Esophagus muscularis mucosa (tissue), 4 donors: ENCODE results near the gene TIMM17B.

Experiments
- CTCF ChIP-seq, 3 experiments: fragments of 200-600 bp in 2 of 3; fragments of 450-650 bp in 1 of 3; sonication (generic) in 2 of 3; IDR thresholded peaks; one replicate each; pipeline ENCODE4 v1.5.1; 2017 to 2019; ENCODE audit warnings: antibody characterized with exemption in 3 of 3, mild to moderate bottlenecking in 2 of 3, moderate library complexity in 1 of 3
- EP300 ChIP-seq: sonication (generic); formaldehyde crosslinking; IDR thresholded peaks from one replicate; pipeline ENCODE4 v1.6.1; 2017; ENCODE audit warnings: antibody characterized with exemption
- POLR2A ChIP-seq: fragments of 450-650 bp; IDR thresholded peaks from one replicate; pipeline ENCODE4 v1.6.1; 2017; ENCODE audit warnings: antibody characterized with exemption, moderate library complexity, mild to moderate bottlenecking, low read depth
- POLR2AphosphoS5 ChIP-seq, 2 donors: sonication (generic); formaldehyde crosslinking; IDR thresholded peaks; one replicate each; pipeline ENCODE4 v1.6.1; 2017; ENCODE audit warnings: antibody characterized with exemption in 2 of 2

GRCh38 chrX:48901069-48901468, 3.5 kb upstream of the TIMM17B start:
- TF ChIP-seq POLR2A (no peak), CTCF (IDR thresholded peaks at IDR 0.05) (no peak), POLR2AphosphoS5 (IDR thresholded peaks at IDR 0.05) (no peak), EP300 (no peak)
